GM21367 (cell line): ENCODE measurements around the gene ANKRD52.
A peak's percentile ranks its signal among the peaks of the same experiment; 100 is the strongest.
"Not testable (repeated sequence)": the region's sequence is repeated elsewhere in the genome, so short reads cannot be mapped to it uniquely, and the experiment has no call there.

Experiments
- ATAC-seq: cut with Tn5 transposase; IDR thresholded peaks from one replicate; pipeline ENCODE4 v1.9.1; 2021; ENCODE audit not compliant: unreplicated experiment

Gene ANKRD52

GRCh38 chr12:56258068-56258819, at the start of gene ANKRD52:
Gene ANKRD52, minus strand, starts transcription at chr12:56258384. Its CDS starts 115 bp downstream, at chr12:56258269.
- peak; percentile 81 for ATAC-seq

- no peak for ATAC-seq
Observed at GRCh38 chr12:56307221-56307965, 49.2 kb upstream of the ANKRD52 start.

DNA sequence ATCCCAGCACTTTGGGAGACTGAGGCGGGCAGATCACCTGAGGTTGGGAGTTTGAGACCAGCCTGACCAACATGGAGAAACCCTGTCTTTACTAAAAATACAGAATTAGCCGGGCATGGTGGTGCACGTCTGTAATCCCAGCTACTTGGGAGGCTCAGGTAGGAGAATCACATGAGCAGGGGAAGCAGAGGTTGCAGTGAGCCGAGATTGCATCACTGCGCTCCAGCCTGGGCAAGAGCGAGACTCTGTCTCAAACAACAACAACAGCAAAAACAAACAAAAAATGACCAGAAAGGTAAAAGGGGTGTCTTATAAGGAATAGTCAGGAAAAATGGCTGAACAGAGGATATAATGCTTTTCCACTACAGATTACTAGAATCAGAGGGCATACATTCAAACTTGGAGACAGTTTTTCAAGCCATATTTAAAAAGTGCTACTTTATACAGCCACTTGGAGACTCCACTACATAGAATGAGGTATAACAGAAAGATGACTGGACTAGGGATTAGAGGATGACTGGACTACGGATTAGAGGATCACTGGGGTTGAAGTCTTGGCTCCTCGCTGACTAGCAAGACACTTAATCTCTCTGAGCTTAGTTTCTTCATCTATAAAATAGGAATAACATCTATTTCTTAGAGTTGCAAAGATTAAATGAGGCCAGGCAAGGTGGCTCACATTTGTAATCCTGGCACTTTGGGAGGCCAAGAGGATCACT, 46.8 kb upstream of the ANKRD52 start:
- ATAC-seq = no peak

- ATAC-seq = no peak
Observed at GRCh38 chr12:56304276-56304675, 46.1 kb upstream of the ANKRD52 start.

GRCh38 chr12:56300644-56301464, 42.7 kb upstream of the ANKRD52 start:
- ATAC-seq = no peak

- peak; percentile 91 for ATAC-seq
Observed at GRCh38 chr12:56299853-56300643, 41.9 kb upstream of the ANKRD52 start, which contains the start of gene CS. Gene CS, minus strand, starts transcription at chr12:56300330. Its CDS starts 129 bp downstream, at chr12:56300201.

DNA sequence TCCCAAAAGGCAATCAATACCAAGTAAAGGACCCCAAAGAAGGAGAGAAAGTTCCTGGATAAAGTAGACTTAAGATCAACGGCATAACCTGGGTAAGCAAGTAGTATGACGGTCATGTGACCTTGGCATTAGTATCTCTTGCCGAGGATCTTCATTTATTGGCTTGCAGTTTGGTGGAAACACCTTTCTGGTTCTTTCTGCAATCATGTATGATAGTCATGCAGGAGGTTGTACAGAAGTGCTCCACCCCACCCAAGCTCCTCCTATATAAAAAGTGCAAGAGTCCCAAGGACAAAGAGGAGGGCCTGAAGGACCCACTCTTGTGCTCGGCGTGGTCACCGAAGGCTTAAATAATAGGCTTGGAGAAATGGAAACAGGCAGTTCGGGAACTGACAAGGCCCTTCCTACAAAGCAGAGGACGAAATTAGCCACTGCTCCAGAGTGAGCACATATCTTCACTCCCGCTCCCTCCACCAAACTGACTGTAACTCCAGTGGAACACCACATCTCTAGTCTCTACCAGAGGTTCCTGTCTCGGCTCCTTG, 41.2 kb upstream of the ANKRD52 start:
- ATAC-seq = no peak

GRCh38 chr12:56298828-56299227, 40.6 kb upstream of the ANKRD52 start:
- ATAC-seq = no peak

GRCh38 chr12:56297400-56297799, 39.2 kb upstream of the ANKRD52 start:
- no peak for ATAC-seq

DNA sequence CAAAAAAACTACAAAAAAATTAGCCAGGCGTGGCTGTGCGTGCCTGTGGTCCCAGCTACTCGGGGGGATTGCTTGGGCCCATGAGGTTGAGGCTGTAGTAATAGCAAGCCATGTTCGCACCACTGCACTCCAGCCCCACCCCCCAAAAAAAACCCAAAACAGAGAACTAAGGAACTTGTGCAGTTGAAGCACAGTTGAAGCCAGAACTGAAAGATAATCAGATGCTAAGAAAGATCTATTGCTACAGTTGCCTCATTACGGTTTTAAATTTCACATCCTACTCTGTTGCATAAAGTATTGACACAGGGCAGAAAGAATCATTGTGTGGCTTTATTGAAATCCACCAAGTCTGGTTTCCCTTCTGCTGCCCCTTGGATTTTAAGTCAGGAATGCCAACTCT, 38.1 kb upstream of the ANKRD52 start:
- no peak for ATAC-seq

- ATAC-seq = no peak
Observed at GRCh38 chr12:56293795-56294194, 35.6 kb upstream of the ANKRD52 start.

DNA sequence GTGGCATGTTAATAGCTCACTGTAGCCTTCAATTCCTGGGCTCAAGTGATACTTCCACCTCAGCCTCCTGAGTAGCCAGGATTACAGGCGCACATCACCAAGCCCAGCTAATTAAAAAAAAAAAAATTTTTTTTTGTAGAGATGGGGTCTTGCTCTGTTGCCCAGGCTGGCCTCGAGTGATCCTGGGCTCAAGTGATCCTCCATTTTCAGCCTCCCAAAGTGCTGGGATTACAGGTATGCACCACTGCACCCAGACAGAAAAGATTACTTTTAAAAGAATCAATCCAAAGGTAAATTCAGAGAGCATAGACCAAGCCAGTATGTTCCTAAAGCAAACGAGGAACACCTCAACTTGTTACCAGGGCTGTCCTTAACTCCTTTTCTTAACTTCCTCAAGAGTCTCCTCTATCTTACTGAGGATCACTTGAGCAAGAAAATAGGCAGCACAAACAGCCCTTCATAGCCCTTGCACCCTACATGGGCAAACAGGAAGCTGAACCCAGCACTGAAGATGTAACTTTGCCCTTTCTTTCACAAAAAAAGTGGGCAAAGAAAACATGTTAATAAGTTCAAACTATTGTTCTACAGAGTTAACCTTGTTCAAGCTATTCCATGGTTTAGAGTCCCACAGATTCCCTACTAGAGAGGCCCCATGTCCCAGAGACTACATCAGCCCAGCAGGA, 30.7 kb upstream of the ANKRD52 start:
- no peak for ATAC-seq

GRCh38 chr12:56286044-56286830, 28.1 kb upstream of the ANKRD52 start:
- ATAC-seq = no peak

GRCh38 chr12:56284263-56284662, 26.1 kb upstream of the ANKRD52 start:
- not testable (repeated sequence) for ATAC-seq

GRCh38 chr12:56282579-56282978, 24.4 kb upstream of the ANKRD52 start:
- ATAC-seq = no peak

DNA sequence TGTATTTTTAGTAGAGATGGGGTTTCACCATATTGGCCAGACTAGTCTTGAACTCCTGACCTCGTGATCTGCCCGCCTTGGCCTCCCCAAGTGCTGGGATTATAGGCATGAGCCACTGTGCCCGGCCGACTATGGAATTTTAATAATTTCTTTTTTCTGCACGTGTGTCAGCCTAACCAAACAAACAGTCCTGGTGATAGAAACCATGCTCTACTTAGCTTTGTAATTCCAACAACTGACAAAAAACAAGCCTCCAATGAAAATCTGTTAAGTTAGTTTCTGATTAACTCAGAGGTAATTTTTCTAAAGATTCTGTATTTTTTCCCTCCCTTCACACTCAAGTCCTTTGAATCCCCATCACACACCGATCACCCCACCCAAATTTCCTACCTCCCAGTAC, 23.8 kb upstream of the ANKRD52 start:
- no peak for ATAC-seq

DNA sequence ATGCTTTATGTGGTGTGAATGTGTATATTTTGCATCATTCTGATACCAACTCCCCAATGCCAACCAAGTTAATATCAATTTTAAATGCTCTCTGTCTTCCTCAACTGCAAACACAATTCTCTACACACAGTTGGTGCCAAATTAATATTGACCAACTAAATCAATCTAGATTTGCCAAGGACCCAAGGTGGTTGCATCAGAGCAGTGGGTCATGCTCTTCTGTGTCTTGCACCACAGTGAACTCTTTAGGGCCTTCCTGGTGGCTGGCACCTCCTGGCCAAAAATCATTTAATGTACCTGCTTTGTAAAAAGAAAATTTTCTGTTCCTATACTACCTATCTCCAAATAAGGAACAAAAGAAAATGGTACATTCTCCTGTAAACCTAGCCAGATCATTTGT, 22.7 kb upstream of the ANKRD52 start:
- ATAC-seq = no peak

DNA sequence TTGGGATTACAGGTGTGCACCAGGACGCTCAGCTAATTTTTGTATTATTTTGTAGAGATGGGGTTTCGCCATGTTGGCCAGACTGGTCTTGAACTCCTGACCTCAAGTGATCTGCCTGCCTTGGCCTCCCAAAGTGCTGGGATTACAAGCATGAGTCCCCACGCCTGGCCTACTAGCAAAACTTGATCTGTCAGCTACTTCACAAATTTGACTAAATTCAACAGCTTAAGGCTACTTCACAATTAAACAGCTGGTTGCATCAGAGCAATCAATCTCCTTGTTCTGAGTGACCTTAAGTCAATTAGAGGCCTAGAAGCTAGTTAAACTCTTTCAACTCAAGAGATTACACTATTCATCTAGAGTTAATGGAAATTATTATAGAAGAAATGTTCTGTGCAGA, 20.7 kb upstream of the ANKRD52 start:
- ATAC-seq = no peak
